ENCODE results near the gene YPEL2. TPM values are rescaled to one million over a fixed set of nuclear protein-coding genes. Genes with fewer than 3 reads are reported as not detected.

YPEL2 gene
- total and polyA plus RNA-seq, 2 donors (not counting 3 experiments of a cell fraction or from before 2014, with no cell fraction given) = 36.5 to 66.8 TPM

GRCh38 chr17:59374612-59375011 is 43.2 kb downstream of the YPEL2 start:
- Histone ChIP-seq H3K4me2 (ENCODE audit: insufficient read depth, low read length) (no peak overlapping the region), H3K36me3 (ENCODE audit: control insufficient read depth in 2 of 2, extremely low read depth in 1 of 2, insufficient read depth in 2 of 2, low read length in 2 of 2) (no peaks in the 10 kb centered on the region), H4K20me1 (replicated peaks; ENCODE audit: control insufficient read depth, extremely low read depth, insufficient read depth, low read length) (no peaks in the 10 kb centered on the region), H3K9ac (replicated peaks; ENCODE audit: extremely low read depth, insufficient read depth, low read length) (no peak overlapping the region), H2AFZ (ENCODE audit: low read depth, low read length) (no peak overlapping the region), H3K4me1 (ENCODE audit: control insufficient read depth, extremely low read depth, insufficient read depth, low read length) (peaks cover 74% of the 10 kb centered on the region), H3K27me3 (ENCODE audit: control insufficient read depth in 2 of 2, insufficient read depth in 2 of 2, low read length in 2 of 2) (no peaks in the 10 kb centered on the region), H3K79me2 (ENCODE audit: control insufficient read depth, insufficient read depth, low read length) (peaks cover 39% of the 10 kb centered on the region), H3K4me3 (replicated peaks in 1 of 3; ENCODE audit: insufficient read depth in 1 of 3, low read depth in 1 of 3, low read length in 3 of 3) (no peak overlapping the region), H3K27ac (ENCODE audit: insufficient read depth, low read depth, low read length) (no peak overlapping the region), H3K9me1 (replicated peaks; ENCODE audit: control insufficient read depth, extremely low read depth, insufficient read depth, low read length) (no peaks in the 10 kb centered on the region), H3K9me3 (replicated peaks; ENCODE audit: control insufficient read depth, insufficient read depth, low read length) (no peaks in the 10 kb centered on the region)
- no TSS peak for BruUV-seq (replicated peaks)
- FAIRE-seq = no peak
- dilution Hi-C loops (cut with MboI; ENCODE audit: extremely low pct_ligation_motif_present, low sequenced_read_pairs) (no loop called here), intact Hi-C loops (cut with micrococcal nuclease) (no loop called here)
- ChIA-PET CTCF (interaction anchor here (2.0 kb wide), 1 partner anchor 12 kb away, joined by 5 read pairs; no protein-coding TSS in a partner anchor), POLR2A (no interaction called here)
- no peak for DNase-seq (ENCODE audit: low read depth, low spot score)
- TF ChIP-seq, protein P1, sequence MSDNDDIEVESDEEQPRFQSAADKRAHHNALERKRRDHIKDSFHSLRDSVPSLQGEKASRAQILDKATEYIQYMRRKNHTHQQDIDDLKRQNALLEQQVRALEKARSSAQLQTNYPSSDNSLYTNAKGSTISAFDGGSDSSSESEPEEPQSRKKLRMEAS (IDR thresholded peaks at IDR 0.05; ENCODE audit: insufficient read depth, insufficient read length) = no peak
- TF ChIP-seq EZH2 (IDR thresholded peaks at IDR 0.05; ENCODE audit: borderline replicate concordance, low read depth, low read length, severe bottlenecking) (no peak), MYC (IDR thresholded peaks at IDR 0.05; ENCODE audit: low read depth, low read length) (no peak), POLR2A (IDR thresholded peaks at IDR 0.05; ENCODE audit: low read depth, low read length) (no peak), JUN (IDR thresholded peaks at IDR 0.05; ENCODE audit: borderline replicate concordance, insufficient read depth, insufficient read length, low read depth) (no peak), GATA2 (IDR thresholded peaks at IDR 0.05; ENCODE audit: insufficient read depth, insufficient read length, low read depth, low read length) (no peak), FOS (IDR thresholded peaks at IDR 0.05; ENCODE audit: borderline replicate concordance, insufficient read depth, low read length) (no peak), CTCF (IDR thresholded peaks at IDR 0.05; ENCODE audit: extremely low read depth in 1 of 2, insufficient read depth in 1 of 2, low read depth in 1 of 2, low read length in 2 of 2) (no peak), POLR2AphosphoS5 (IDR thresholded peaks at IDR 0.05; ENCODE audit: insufficient read depth, low read depth, low read length) (no peak)
